LNCAP (cell line): Measurements from ENCODE around the gene TMEM117.

Experiments used
- CTCF ChIP-seq: fragments of 450-650 bp; IDR thresholded peaks from 2 replicates; pipeline ENCODE4 v1.5.1; 2017; ENCODE audit warnings: mild to moderate bottlenecking

The TMEM117 gene

GRCh38 chr12:44143175-44143574, 307.3 kb downstream of the TMEM117 start:
- no peak for TF ChIP-seq CTCF

DNA sequence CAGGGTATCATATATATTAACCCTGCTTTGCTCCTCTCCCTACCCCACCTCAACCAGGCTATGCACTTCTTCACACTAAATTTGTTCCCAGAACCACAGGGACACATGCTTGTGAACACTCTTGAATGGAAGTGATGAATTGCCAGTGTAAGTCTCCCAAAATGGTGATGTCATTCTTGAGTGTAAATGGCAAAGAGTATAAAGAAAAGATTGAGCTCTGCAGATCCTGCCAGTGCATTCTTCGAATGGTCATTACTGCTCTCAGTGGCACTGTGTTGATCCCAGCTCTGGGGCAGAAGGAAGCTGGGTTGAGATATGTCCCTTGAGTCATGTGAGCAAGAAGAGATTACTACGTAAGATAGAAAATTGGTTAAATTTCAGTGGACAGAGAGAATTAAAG, 313.1 kb downstream of the TMEM117 start:
- TF ChIP-seq CTCF, result no peak

DNA sequence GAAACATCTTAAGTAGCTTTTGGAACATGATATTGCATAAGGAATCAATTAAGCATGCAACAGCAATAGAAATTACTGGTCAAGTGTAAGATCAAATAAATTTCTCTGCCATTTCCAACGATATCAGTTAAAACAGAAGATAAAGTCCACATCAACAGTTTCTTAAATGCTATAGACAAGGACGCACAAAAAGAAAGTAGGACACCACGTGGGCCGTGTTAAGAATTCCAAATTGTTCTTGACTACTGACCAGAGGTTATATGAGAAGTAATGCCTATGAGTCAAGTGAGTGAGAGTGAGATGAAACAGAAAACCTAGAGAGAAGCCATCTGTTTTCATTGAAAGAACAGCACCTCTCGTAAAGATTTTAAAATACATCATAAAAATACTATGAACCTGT, 318.2 kb downstream of the TMEM117 start:
- no peak for TF ChIP-seq CTCF

- TF ChIP-seq CTCF, result no peak
These were observed 319.5 kb downstream of the TMEM117 start for GRCh38 chr12:44155358-44155757.

- TF ChIP-seq CTCF, result no peak
These were observed 321.5 kb downstream of the TMEM117 start for GRCh38 chr12:44157359-44157758.

GRCh38 chr12:44158746-44159145, 322.9 kb downstream of the TMEM117 start:
- no peak for TF ChIP-seq CTCF

- no peak for TF ChIP-seq CTCF
These were observed 323.3 kb downstream of the TMEM117 start for GRCh38 chr12:44159216-44159615.

- TF ChIP-seq CTCF, result no peak
These were observed 324.0 kb downstream of the TMEM117 start for GRCh38 chr12:44159862-44160261.
